MM.1S (cell line): ENCODE measurements around the gene CENPM.

ENCODE experiments used
- DNase-seq: peaks from one replicate; pipeline ENCODE4 v3.0.0-alpha.2; 2015
- H2AFZ ChIP-seq: fragments of 300-600 bp; sonication (generic); 2 replicates; pipeline ENCODE4 v1.6.0; 2016; ENCODE audit warnings: antibody characterized with exemption, low read length
- H3F3A ChIP-seq: fragments of 300-600 bp; sonication (generic); 2 replicates; pipeline ENCODE4 v1.6.1; 2016; ENCODE audit warnings: mild to moderate bottlenecking, antibody characterized with exemption, low read length, moderate library complexity, mixed read lengths; ENCODE audit not compliant: insufficient read depth
- H3K27ac ChIP-seq: fragments of 300-600 bp; sonication (generic); 2 replicates; pipeline ENCODE4 v1.5.1; 2016; ENCODE audit warnings: mild to moderate bottlenecking, low read length
- H3K27me3 ChIP-seq: fragments of 300-600 bp; sonication (generic); replicated peaks from 2 replicates; pipeline ENCODE4 v1.6.0; 2016; ENCODE audit warnings: low read length; ENCODE audit not compliant: insufficient read depth
- H3K36me3 ChIP-seq: fragments of 300-600 bp; sonication (generic); replicated peaks from 2 replicates; pipeline ENCODE4 v1.6.1; 2016; ENCODE audit warnings: mild to moderate bottlenecking, low read length, mixed read lengths; ENCODE audit not compliant: insufficient read depth
- H3K4me1 ChIP-seq: fragments of 300-600 bp; sonication (generic); 2 replicates; pipeline ENCODE4 v1.6.1; 2016; ENCODE audit warnings: low read length, mixed read lengths
- H3K4me2 ChIP-seq: fragments of 300-600 bp; sonication (generic); 2 replicates; pipeline ENCODE4 v1.6.0; 2016; ENCODE audit warnings: low read depth, low read length
- H3K4me3 ChIP-seq: fragments of 300-600 bp; sonication (generic); 2 replicates; pipeline ENCODE4 v1.5.1; 2016; ENCODE audit warnings: low read length, mixed read lengths
- H3K79me2 ChIP-seq: fragments of 300-600 bp; sonication (generic); 2 replicates; pipeline ENCODE4 v1.6.1; 2016; ENCODE audit warnings: mixed run types, low read length, mixed read lengths
- H3K9ac ChIP-seq: fragments of 300-600 bp; sonication (generic); 2 replicates; pipeline ENCODE4 v1.6.1; 2016; ENCODE audit warnings: low read length, mixed read lengths
- H3K9me2 ChIP-seq: fragments of 300-600 bp; sonication (generic); replicated peaks from 2 replicates; pipeline ENCODE4 v1.6.1; 2016; ENCODE audit warnings: mild to moderate bottlenecking, low read length, mixed read lengths; ENCODE audit not compliant: insufficient read depth
- H3K9me3 ChIP-seq: fragments of 300-600 bp; sonication (generic); replicated peaks from 2 replicates; pipeline ENCODE4 v1.6.1; 2016; ENCODE audit warnings: mild to moderate bottlenecking, low read length, mixed read lengths; ENCODE audit not compliant: insufficient read depth
- H4K20me1 ChIP-seq: fragments of 300-600 bp; sonication (generic); 2 replicates; pipeline ENCODE4 v1.6.1; 2016; ENCODE audit warnings: mild to moderate bottlenecking, low read length, moderate library complexity, mixed read lengths; ENCODE audit not compliant: insufficient read depth
- EZH2 ChIP-seq: fragments of 300-600 bp; sonication (generic); optimal IDR thresholded peaks from 2 replicates; pipeline ENCODE3; 2017; ENCODE audit warnings: low read depth, mild to moderate bottlenecking, antibody characterized with exemption, low read length, mixed read lengths
- EZH2phosphoT487 ChIP-seq: fragments of 300-600 bp; sonication (generic); IDR thresholded peaks from 2 replicates; pipeline ENCODE4 v1.6.1; 2018; ENCODE audit warnings: antibody characterized with exemption, low read length
- TF ChIP-seq, protein P1 (sequence below): fragments of 300-600 bp; sonication (generic); IDR thresholded peaks from 2 replicates; pipeline ENCODE4 v1.5.1; 2016; ENCODE audit warnings: antibody characterized with exemption, low read length, mixed read lengths

The CENPM gene

GRCh38 chr22:41900652-41901312, 46.2 kb downstream of the CENPM start:
- H3K9me2 ChIP-seq: no peaks in the 10 kb centered on the region
- no peaks in the 10 kb centered on the region; the same call in 1 of the 2 replicates for H3F3A ChIP-seq
- H3K9ac ChIP-seq: no peak overlapping the region
- no peaks in the 10 kb centered on the region for H3K27me3 ChIP-seq
- H3K9me3 ChIP-seq: no peaks in the 10 kb centered on the region
- no peak overlapping the region for H3K4me3 ChIP-seq
- H2AFZ ChIP-seq: no peak overlapping the region
- TF ChIP-seq EZH2phosphoT487: no peak
- TF ChIP-seq, protein P1, sequence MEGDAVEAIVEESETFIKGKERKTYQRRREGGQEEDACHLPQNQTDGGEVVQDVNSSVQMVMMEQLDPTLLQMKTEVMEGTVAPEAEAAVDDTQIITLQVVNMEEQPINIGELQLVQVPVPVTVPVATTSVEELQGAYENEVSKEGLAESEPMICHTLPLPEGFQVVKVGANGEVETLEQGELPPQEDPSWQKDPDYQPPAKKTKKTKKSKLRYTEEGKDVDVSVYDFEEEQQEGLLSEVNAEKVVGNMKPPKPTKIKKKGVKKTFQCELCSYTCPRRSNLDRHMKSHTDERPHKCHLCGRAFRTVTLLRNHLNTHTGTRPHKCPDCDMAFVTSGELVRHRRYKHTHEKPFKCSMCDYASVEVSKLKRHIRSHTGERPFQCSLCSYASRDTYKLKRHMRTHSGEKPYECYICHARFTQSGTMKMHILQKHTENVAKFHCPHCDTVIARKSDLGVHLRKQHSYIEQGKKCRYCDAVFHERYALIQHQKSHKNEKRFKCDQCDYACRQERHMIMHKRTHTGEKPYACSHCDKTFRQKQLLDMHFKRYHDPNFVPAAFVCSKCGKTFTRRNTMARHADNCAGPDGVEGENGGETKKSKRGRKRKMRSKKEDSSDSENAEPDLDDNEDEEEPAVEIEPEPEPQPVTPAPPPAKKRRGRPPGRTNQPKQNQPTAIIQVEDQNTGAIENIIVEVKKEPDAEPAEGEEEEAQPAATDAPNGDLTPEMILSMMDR: no peak
- TF ChIP-seq EZH2: no peak
- H3K4me1 ChIP-seq: no peaks in the 10 kb centered on the region
- DNase-seq: no peak
- no peaks in the 10 kb centered on the region for H3K79me2 ChIP-seq
- no peak overlapping the region for H3K4me2 ChIP-seq
- H3K36me3 ChIP-seq: peaks cover 14% of the 10 kb centered on the region
- H3K27ac ChIP-seq: no peak overlapping the region
- no peaks in the 10 kb centered on the region for H4K20me1 ChIP-seq

DNA sequence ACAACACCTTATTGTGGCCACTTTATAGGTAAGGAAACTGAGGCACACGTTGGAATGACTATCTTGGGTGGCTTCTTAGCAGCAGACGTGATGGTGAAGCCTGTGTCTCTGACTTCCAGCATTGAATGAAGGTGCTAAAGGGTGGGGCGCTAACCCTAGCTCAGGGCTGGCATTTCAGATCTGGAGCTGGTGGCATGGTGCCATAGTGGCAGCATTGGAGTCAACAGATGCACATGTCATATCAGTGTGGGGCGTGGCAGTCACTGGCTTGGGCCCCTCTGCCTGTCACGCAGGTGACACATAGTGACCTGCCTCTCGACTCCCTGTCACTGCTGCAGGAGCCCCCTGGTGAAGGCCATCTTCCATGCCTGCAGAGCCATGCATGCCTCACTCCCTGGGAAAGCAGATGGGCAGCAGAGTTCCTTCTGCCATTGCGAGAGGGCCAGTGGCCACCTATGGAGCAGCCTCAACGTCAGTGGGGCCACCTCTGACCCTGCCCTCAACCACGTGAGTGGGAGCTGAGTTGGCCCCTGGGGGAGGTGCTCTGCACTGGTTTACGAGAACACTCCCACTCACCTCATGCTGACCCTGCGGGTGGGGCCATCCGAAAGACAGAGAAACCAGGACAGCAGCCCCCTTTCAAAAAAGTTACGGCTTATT, 46.8 kb downstream of the CENPM start:
- no peak overlapping the region for H3K4me3 ChIP-seq
- H3K9ac ChIP-seq: no peak overlapping the region
- H4K20me1 ChIP-seq: no peaks in the 10 kb centered on the region

DNA sequence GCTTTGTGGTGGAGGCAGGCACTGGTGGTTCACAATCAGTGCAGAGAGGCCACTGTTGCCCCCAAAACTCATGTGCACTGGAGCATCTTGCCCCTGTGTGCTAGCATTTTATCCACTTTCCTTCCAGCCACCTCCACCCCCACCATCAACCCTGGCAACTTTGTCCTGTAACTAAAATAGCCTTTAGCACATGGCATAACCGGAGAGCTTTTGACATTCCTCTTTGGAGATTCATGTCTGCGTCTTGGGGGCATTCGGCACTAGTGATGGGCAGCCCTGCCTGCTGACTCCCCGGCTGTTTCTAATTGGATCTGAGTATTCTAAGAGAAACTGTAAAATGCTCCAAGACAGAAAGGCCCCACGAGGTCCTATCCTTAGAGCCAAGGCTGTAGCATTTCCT, 47.8 kb downstream of the CENPM start:
- no peak overlapping the region for H2AFZ ChIP-seq
- TF ChIP-seq EZH2 (no peak), EZH2phosphoT487 (no peak)
- TF ChIP-seq, protein P1: no peak
- H3K9me2 ChIP-seq: no peaks in the 10 kb centered on the region
- H3K4me1 ChIP-seq: no peaks in the 10 kb centered on the region
- no peaks in the 10 kb centered on the region for H3K27me3 ChIP-seq
- H3K4me2 ChIP-seq: no peak overlapping the region
- no peak overlapping the region for H3K27ac ChIP-seq
- no peak overlapping the region for H3K4me3 ChIP-seq
- no peaks in the 10 kb centered on the region for H4K20me1 ChIP-seq
- no peak overlapping the region for H3K9ac ChIP-seq
- no peaks in the 10 kb centered on the region; the same call in 1 of the 2 replicates for H3F3A ChIP-seq
- no peak for DNase-seq
- no peaks in the 10 kb centered on the region for H3K9me3 ChIP-seq
- H3K36me3 ChIP-seq: peaks cover 14% of the 10 kb centered on the region
- 0 out of 2 replicates have a peak, but pooled peaks cover 3% of the 10 kb centered on the region for H3K79me2 ChIP-seq

More for the DNA sequence above, 46.8 kb downstream of the CENPM start:
- H3K27ac ChIP-seq: no peak overlapping the region
- no peaks in the 10 kb centered on the region for H3K9me3 ChIP-seq
- no peaks in the 10 kb centered on the region for H3K9me2 ChIP-seq
- no peaks in the 10 kb centered on the region; the same call in 1 of the 2 replicates for H3F3A ChIP-seq
- H3K4me2 ChIP-seq: no peak overlapping the region
- H2AFZ ChIP-seq: no peak overlapping the region
- no peaks in the 10 kb centered on the region for H3K27me3 ChIP-seq
- H3K79me2 ChIP-seq: no peaks in the 10 kb centered on the region
- no peak for DNase-seq
- H3K4me1 ChIP-seq: no peaks in the 10 kb centered on the region
- H3K36me3 ChIP-seq: peaks cover 14% of the 10 kb centered on the region
- TF ChIP-seq EZH2phosphoT487 (no peak), EZH2 (no peak)
- TF ChIP-seq, protein P1: no peak
